Measurements from ENCODE around the gene OXT. TPM values are rescaled to one million over a fixed set of nuclear protein-coding genes. Genes with fewer than 3 reads are reported as not detected.

Gene OXT
- total RNA-seq, 2 donors from 2014 or later = not detected

DNA sequence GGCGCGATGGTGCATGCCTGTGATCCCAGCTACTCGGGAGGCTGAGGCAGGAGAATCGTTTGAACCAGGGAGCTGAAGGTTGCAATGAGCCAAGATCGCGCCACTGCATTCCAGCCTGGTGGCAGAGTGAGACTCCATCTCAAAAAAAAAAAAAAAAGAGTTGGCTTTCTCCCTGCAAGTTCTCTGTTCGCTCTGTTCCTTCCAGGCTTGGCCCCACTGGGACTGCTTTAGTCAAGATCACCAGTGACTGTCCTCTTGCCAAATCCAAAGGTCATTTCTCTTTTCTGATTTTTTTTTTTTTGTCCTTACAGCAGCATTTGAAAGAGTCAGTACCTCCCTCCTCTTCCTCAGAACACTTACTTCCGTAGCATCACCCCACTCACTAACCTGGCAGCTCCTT, 38.8 kb upstream of the OXT start:
- DNase-seq (ENCODE audit: low spot score) = peak; percentile 68
- Histone ChIP-seq H3K36me3 (peaks cover 43% of the 10 kb centered on the region), H3K27ac (no peak overlapping the region)

DNA sequence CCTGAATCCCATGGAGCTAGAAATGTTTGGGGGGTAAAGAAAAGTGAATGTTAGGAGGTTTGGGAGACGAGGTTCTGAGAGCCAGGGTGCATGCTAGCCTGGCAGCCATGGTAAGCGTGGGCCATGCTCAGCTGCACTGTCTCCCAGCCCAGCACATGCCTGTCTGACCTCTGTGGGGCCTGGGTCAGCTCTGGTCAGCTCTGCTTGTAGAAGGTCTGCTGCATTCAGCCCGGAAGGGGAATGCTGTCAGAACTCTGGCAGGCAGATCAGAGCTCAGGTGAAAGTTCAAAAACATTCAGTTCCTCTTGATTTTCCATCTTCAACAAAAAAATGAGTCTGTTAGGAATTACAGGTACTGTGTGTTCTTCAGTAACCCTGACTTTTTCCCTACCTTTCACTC, 33.8 kb upstream of the OXT start:
- peaks cover 46% of the 10 kb centered on the region for H3K36me3 ChIP-seq
- no peak for TF ChIP-seq CTCF (IDR thresholded peaks at IDR 0.05)

More for the DNA sequence above, 38.8 kb upstream of the OXT start:
- no peaks in the 10 kb centered on the region for H3K27me3 ChIP-seq
- H3K9me3 ChIP-seq = no peaks in the 10 kb centered on the region
- H3K4me1 ChIP-seq = no peaks in the 10 kb centered on the region
- TF ChIP-seq CTCF (IDR thresholded peaks at IDR 0.05) = no peak
- H3K4me3 ChIP-seq = no peak overlapping the region

DNA sequence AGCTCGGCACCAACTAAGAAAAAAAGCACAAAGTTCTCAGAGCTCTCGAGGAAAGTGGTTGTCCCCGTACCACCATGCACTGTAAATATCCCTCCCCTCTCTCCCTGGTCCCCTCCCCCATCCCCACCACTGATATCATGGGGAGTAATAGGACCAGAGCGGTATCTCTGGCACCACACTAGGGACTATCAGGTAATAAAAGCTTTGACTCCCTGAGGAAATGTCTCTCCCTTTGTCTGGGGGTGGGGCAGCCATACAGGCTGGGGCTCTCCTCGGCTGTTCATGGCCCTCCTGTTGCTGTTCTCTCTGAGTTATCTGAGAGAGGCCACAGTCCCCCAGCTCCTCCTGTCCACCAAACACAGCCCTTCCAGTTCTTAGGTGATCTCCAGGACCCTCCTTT, 33.0 kb upstream of the OXT start:
- peaks cover 46% of the 10 kb centered on the region for H3K36me3 ChIP-seq
- H3K4me1 ChIP-seq = peaks cover 0 to 16% of the 10 kb centered on the region in 2 donors
- H3K27me3 ChIP-seq = no peaks in the 10 kb centered on the region
- H3K4me3 ChIP-seq = no peak overlapping the region
- no peak overlapping the region for H3K27ac ChIP-seq
- no peak for DNase-seq (ENCODE audit: low spot score)
- H3K9me3 ChIP-seq = no peaks in the 10 kb centered on the region
- no peak for TF ChIP-seq CTCF (IDR thresholded peaks at IDR 0.05)

More for the DNA sequence above, 33.8 kb upstream of the OXT start:
- H3K4me3 ChIP-seq = no peak overlapping the region
- H3K27me3 ChIP-seq = no peaks in the 10 kb centered on the region
- no peaks in the 10 kb centered on the region for H3K9me3 ChIP-seq
- DNase-seq (ENCODE audit: low spot score) = no peak
- peaks cover 0 to 11% of the 10 kb centered on the region in 2 donors for H3K4me1 ChIP-seq
- H3K27ac ChIP-seq = no peak overlapping the region

DNA sequence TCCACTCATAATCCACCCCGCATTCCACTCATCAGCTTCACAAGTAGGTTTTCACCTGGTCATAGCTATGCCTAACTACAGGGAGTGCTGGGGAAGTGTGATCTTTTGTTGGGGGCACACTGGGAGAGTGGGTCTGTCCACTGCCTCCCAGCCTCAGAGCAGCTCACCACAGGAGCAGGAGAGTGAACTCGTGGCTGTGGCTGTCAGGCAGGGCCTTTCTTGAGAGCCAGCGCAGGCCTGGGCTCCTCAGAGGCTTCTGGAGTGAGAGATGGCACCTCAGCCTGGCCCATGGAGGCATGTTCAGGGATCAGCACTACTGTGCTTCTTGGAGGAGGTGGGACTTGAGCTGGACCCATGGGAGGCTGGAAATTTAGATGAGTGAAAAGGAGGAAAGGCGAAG, 32.0 kb upstream of the OXT start:
- Histone ChIP-seq H3K27ac (no peak overlapping the region), H3K27me3 (no peaks in the 10 kb centered on the region), H3K9me3 (no peaks in the 10 kb centered on the region), H3K4me1 (peaks cover 0 to 16% of the 10 kb centered on the region in 2 donors), H3K36me3 (peaks cover 46% of the 10 kb centered on the region), H3K4me3 (no peak overlapping the region)
- TF ChIP-seq CTCF (IDR thresholded peaks at IDR 0.05) = no peak
- DNase-seq (ENCODE audit: low spot score) = no peak

GRCh38 chr20:3040086-3040485, 31.3 kb upstream of the OXT start:
- DNase-seq (ENCODE audit: low spot score) = no peak
- Histone ChIP-seq H3K27ac (no peak overlapping the region), H3K36me3 (peaks cover 46% of the 10 kb centered on the region)

More at GRCh38 chr20:3040086-3040485, 31.3 kb upstream of the OXT start:
- Histone ChIP-seq H3K4me1 (peaks cover 0 to 19% of the 10 kb centered on the region in 2 donors), H3K9me3 (no peaks in the 10 kb centered on the region), H3K4me3 (no peak overlapping the region), H3K27me3 (no peaks in the 10 kb centered on the region)
- no peak for TF ChIP-seq CTCF (IDR thresholded peaks at IDR 0.05)

All from right atrium auricular region (tissue), 2 donors.